Activated CD8-positive, alpha-beta memory T cell treated with anti-CD3 and anti-CD28 coated beads, Interleukin-2, amount 50 U/mL, for 24 hours (primary cell): ENCODE data around the gene CYP1B1.

ENCODE experiments used
- DNase-seq: peaks from one replicate; pipeline ENCODE4 v3.0.0-alpha.2; 2020; ENCODE audit errors: extremely low read depth

The CYP1B1 gene

GRCh38 chr2:38076710-38077430, 919 bp upstream of the CYP1B1 start:
- peak; percentile 43 for DNase-seq

- DNase-seq: peak; percentile 6
These were observed 280 bp upstream of the CYP1B1 start for GRCh38 chr2:38076152-38076709.

GRCh38 chr2:38074764-38075506, 1.0 kb downstream of the CYP1B1 start:
- no peak for DNase-seq

GRCh38 chr2:38074058-38074763, 1.7 kb downstream of the CYP1B1 start:
- no peak for DNase-seq

- DNase-seq: no peak
These were observed 2.5 kb downstream of the CYP1B1 start for GRCh38 chr2:38073211-38074057.

GRCh38 chr2:38070438-38070837, 5.5 kb downstream of the CYP1B1 start:
- no peak for DNase-seq

GRCh38 chr2:38068234-38068633, 7.7 kb downstream of the CYP1B1 start:
- DNase-seq: no peak

- no peak for DNase-seq
These were observed 9.4 kb downstream of the CYP1B1 start for GRCh38 chr2:38066421-38067115.

- DNase-seq: no peak
These were observed 10.3 kb downstream of the CYP1B1 start for GRCh38 chr2:38065502-38066135.

- DNase-seq: no peak
These were observed 11.0 kb downstream of the CYP1B1 start for GRCh38 chr2:38064801-38065501.

- DNase-seq: no peak
These were observed 15.5 kb downstream of the CYP1B1 start for GRCh38 chr2:38060236-38061018.

GRCh38 chr2:38057651-38058410, 18.1 kb downstream of the CYP1B1 start:
- no peak for DNase-seq

GRCh38 chr2:38056216-38056615, 19.7 kb downstream of the CYP1B1 start:
- DNase-seq: no peak

- no peak for DNase-seq
These were observed 30.1 kb downstream of the CYP1B1 start for GRCh38 chr2:38045811-38046210.

GRCh38 chr2:38039121-38039910, 36.6 kb downstream of the CYP1B1 start:
- DNase-seq: no peak

GRCh38 chr2:38038682-38039081, 37.3 kb downstream of the CYP1B1 start:
- DNase-seq: no peak
